GM19193 (cell line): ENCODE measurements around the gene SRP9.
A peak's percentile ranks its signal among the peaks of the same experiment; 100 is the strongest.

Experiments used
- POLR2A ChIP-seq: IDR thresholded peaks from 4 replicates; pipeline ENCODE4 v1.6.1; 2011; ENCODE audit not compliant: insufficient read depth, insufficient read length; ENCODE audit errors: extremely low read depth

SRP9 gene

GRCh38 chr1:225777583-225778336 lies at the start of gene SRP9:
SRP9 (plus strand) TSS chr1:225777826; CDS start chr1:225777941, 115 bp downstream.
- TF ChIP-seq POLR2A, result peak; percentile 83

- no peak for TF ChIP-seq POLR2A
Measured at GRCh38 chr1:225731491-225731890, 46.1 kb upstream of the SRP9 start.

GRCh38 chr1:225733254-225733653 lies 44.4 kb upstream of the SRP9 start:
- TF ChIP-seq POLR2A, result no peak

GRCh38 chr1:225735252-225736149 lies 42.1 kb upstream of the SRP9 start:
- TF ChIP-seq POLR2A, result no peak

- TF ChIP-seq POLR2A, result no peak
Measured at GRCh38 chr1:225736437-225737098, 41.1 kb upstream of the SRP9 start.

- no peak for TF ChIP-seq POLR2A
Measured at GRCh38 chr1:225737161-225737560, 40.5 kb upstream of the SRP9 start.

GRCh38 chr1:225737866-225738265 lies 39.8 kb upstream of the SRP9 start:
- no peak for TF ChIP-seq POLR2A

GRCh38 chr1:225738763-225739162 lies 38.9 kb upstream of the SRP9 start:
- no peak for TF ChIP-seq POLR2A

GRCh38 chr1:225739542-225740107 lies 38.0 kb upstream of the SRP9 start:
- TF ChIP-seq POLR2A, result no peak

- no peak for TF ChIP-seq POLR2A
Measured at GRCh38 chr1:225744745-225745144, 32.9 kb upstream of the SRP9 start.

GRCh38 chr1:225745273-225745672 lies 32.4 kb upstream of the SRP9 start:
- TF ChIP-seq POLR2A, result no peak

- TF ChIP-seq POLR2A, result no peak
Measured at GRCh38 chr1:225746361-225747179, 31.1 kb upstream of the SRP9 start.

GRCh38 chr1:225747566-225747965 lies 30.1 kb upstream of the SRP9 start:
- no peak for TF ChIP-seq POLR2A

GRCh38 chr1:225748529-225748928 lies 29.1 kb upstream of the SRP9 start:
- TF ChIP-seq POLR2A, result no peak
